ENCODE measurements around the gene DOCK10.
"Not testable (repeated sequence)": the region's sequence is repeated elsewhere in the genome, so short reads cannot be mapped to it uniquely, and the experiment has no call there.

Gene DOCK10

DNA sequence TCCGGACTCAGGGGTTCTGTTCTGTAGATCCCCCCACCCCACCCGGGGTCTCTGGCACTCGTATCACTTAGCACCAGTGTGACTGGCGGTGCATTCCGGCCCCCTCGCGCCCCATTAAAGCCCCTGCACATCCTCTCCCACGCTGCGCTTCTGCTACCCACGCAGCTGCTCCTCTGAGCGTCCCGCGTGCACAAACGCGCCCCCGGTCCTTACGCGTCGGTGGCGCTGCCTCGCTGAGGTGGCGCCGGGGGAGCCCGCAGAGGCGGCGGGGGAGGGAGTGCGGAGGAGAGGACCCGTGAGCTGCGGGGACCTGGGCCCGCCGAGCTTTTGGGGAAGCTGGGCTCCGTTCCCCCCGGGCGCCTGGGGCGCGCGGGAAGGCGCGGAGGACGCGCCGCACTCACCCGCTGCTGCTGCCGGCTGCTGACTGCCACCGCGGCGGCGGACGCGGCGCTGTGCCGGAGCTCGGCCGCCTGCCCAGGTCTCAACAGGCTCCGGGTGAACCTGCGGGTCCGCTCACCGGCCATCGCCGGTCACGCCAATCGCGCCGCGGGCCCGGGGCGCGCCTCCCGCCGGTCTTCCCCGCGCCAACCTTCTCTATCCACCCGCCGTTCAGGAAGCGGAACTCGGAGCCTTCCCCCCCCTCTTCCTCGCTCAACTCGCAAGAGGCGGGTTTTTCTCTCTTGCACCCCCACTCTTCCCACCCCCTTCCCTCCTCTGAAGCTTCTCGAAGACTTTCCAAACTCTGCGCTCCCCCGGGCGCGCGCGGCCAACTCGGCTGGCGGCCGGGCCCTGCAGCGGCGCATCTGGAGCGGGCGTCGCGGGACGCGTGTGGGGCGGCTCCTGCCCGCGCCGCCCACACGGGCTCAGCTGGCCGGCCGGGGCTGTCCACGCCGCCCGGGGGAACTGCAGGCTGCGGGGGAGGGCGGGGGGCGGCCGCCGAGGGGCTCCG lies at the start of gene DOCK10:
DOCK10 (minus strand) TSS at position 618 of the 949 bp plus-strand sequence; CDS start at position 524, 94 bp downstream.
- peak; percentile 10 to 46 for DNase-seq (ENCODE audit: low read depth in 2 of 2)

DNA sequence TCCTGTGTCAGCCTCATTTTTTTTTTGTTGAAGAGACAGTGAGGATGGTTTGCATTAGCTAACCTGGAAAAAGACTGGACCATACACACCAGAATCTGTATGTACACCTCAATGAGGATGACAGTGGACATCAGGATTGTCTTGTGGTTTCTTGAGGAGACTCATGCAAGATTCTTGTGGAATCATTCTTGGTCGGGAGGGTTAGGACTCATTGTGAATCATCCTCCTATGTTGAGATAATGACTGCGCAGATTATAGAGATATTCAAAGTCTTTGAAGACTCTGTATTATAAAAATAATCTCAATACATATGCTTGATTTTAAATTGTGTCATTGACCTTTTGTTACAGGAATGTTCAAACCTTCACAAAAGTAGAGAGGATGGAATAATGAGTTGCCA lies 49.1 kb upstream of the DOCK10 start:
- no peak for DNase-seq (ENCODE audit: low read depth in 2 of 2)

DNA sequence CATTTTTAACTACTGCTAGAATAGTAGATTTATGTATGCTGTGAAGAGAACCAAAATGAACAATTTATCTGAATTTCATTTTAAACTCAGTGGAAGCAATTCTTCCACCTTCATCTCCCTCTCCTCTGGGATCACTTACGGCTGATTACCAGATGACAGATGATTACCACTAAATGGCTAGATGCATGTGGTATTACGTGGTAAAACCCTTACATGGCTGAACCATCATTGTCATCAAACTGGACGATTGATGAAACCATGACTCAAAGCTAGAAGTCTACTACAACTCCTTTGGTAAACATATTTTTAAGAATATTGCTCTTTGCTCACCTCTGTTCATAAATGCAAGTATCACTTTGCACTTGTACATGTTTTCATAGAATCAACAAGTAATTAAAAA lies 48.5 kb upstream of the DOCK10 start:
- no peak for DNase-seq (ENCODE audit: low read depth in 2 of 2)

DNA sequence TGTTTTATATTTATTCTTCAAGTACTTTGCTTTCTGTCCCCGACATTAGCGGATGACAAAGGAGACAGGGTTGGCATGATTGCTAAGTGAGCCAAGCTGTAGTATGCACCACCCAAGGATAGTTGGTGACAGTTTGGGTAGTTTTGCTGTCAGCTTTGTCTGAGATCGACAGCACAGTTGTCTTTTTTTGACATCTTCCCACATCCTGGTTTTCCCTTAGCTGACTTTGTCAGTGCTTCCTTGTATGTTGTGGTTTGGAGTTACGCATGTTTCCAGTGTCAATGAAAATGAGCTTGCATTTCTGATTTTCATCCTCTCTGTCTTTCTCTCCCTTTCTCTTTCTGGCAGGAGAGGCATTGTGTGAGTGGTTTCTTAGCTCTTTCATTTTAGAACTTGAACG lies 44.6 kb upstream of the DOCK10 start:
- no peak for DNase-seq (ENCODE audit: low read depth in 2 of 2)

DNA sequence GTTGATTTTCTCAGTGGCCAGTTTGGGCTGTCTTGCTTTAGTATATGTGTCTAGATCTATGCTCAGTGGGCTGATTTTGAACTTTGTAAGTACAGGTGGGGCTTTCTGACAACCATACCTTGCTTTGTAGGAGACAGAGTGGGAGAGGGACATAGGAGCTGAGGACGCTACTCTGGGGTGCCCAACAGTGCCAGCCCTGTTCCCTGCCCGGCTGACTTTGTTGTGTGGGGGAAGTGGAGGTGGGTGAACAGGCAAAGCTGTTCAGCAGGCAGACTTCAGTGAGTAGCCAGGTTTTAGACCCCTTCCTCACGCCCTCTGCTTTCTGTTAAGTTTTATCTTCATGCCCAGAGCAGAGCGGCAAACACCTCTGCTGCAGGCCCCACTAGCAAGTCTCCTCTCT lies 44.2 kb upstream of the DOCK10 start:
- DNase-seq (ENCODE audit: low read depth in 2 of 2): no peak

DNA sequence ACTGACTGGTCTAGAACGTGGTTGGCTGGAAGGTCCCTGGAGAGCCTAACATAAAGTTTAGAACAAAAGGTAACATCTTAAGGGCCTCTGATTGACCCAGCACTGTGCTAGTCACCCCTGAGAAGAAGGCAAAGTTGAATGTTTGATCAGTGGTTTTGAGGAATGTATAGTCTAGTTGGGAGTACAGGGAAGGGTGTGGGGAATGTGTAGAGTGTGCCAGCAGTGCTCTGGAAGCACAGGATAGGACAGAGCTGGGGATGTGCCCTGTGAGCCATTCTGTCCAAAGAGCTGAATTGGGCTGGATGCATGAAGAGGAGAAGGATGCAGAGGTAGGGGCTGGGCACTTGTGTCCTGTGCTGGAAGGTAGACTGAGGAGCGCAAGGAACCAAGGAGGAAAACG lies 41.0 kb upstream of the DOCK10 start:
- no peak for DNase-seq (ENCODE audit: low read depth in 2 of 2)

DNA sequence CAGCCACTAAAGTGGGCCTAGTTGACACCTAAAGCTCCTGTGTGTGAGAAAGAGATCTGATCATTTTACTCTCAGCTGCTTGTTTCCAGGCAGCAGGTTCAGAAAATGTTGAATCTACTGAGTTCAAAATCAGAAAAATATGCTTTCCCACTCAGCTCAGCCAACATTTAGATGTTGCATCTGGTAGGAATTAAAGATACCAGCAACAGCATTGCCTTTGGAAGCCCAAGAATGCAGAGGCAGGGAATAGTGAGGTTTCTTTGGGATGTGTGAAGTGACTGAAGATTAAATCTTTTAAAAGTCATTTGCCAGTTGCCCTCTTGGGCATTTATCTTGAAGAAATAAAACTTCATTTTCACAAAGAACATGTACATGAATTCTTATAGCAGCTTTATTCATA lies 33.9 kb upstream of the DOCK10 start:
- DNase-seq (ENCODE audit: low read depth in 2 of 2): no peak

DNA sequence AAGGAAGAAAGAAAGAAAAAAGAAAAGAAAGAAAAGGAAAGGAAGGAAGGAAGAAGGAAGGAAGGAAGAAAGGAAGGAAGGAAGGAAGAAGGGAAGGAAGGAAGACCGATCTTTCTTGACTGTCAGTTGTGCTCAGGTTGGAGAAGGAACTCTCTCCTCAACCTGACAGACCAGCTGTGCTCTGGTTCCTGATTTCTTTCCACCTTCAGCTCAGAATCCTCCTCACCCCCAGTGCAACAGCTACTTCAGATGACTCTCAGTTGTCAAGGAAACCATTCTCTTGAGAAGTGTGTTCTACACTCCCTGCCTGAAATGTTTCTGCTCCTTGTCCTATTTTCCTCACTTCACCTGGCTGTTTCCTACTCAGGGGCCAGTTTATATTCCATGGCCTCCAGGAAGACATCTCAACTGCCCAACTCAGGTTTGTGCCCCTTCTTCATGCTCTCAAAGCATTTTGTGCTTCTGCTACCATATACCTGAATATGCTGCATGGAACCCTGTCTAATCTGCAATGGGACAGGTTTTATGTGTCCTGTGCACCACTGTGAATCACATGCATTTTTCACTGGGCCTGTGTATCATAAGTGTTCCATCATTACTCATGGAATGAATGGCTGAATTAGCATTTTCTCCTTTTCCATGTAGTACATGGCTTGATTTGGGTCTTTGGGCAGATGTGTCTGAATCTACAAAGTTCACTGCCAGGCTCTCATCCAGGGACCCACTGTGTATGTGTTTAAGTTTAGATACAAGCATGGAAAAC lies 32.8 kb upstream of the DOCK10 start:
- DNase-seq (ENCODE audit: low read depth in 2 of 2): no peak

DNA sequence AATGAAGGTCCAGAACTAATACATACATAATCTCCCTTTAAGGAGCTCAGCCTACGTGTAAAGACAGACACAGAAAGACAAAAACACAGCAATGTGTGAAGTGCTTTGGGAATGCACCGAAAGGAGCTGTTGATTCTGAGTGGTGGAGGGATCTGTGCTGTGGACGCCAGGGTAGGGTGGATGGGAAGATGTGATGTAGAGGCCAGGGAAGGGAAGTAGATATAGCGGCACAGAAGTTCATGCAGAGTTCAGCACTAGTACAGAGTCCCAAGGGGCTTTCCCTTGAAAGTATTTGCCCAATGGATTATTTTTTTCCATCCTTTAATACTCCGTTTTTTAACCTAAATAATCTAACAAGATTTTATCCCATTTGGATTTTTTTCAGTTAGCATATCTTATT lies 32.1 kb upstream of the DOCK10 start:
- no peak for DNase-seq (ENCODE audit: low read depth in 2 of 2)

DNA sequence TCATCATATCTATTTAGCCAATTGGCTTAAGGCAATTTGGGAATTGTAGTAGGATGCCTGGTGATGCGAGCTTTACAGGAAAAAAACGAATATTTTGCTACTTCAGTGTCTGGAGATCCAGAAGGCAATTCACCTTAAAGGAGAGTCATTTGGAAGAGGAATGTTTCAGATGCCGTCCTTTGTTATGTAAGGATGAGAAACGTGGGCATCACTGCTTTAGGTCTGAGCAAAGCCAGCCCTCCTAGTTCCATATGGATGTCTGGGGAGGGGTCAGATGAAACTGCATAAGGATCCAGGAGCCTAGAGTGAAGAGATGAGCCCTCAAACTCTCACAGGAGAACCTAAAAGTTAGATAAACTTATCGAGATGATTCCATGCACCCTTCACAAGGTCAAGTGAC lies 30.9 kb upstream of the DOCK10 start:
- no peak for DNase-seq (ENCODE audit: low read depth in 2 of 2)

DNA sequence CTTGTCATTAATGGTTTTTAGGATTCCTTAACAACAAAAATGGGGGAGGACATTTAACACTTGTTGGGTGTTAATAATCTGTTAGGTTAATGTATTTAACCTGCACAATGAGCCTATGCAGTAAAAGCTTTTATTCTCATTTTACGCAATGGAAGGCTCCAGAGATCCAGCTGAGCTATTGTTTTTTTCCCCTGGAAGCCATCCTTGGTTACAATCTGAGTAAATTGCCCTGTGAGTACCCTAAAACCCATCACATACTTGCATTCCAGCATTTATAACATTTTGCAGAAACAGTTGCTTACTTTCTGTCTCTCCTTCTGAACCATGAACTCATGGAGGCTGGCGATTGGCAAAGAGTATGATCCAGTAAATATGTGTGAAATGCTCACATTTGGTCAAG lies 30.2 kb upstream of the DOCK10 start:
- no peak for DNase-seq (ENCODE audit: low read depth in 2 of 2)

DNA sequence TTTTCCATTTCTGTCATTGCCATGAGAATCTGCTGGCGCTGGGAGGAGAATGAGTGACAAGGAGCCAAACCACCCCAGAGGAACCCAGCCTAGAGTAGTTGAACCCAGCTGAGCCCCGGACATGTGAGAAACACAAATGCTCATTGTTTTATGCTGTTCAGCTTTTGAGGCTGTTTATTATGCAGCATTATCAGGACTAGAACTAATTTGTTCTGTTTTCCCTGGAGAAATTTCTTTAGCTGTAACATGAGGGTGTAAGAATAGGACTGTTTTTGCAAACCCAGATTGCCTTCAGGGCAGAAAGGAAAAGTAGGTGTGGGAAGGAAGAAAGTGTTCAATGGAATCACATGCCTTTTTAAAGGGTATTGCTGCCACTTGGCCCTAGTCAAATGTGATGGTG lies 28.5 kb upstream of the DOCK10 start:
- no peak for DNase-seq (ENCODE audit: low read depth in 2 of 2)

DNA sequence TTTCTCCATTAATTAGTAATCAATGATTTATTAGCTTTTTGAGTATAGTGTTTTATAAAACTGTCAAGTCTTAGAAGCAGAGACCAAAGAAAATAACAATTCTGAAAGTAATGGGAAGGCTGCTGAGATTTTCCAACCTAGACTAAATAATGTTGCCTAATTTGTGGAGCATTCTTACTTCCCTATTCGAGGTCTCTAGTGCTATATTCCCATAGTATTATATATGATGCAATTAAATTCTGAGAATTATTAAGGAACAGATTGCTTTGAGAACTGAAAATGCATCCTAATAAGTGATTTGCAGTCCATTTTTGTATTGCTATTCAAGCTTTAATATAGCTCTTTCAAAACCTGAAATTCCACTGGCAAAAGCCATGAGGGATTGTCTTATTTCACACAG lies 27.7 kb upstream of the DOCK10 start:
- DNase-seq (ENCODE audit: low read depth in 2 of 2): no peak

DNA sequence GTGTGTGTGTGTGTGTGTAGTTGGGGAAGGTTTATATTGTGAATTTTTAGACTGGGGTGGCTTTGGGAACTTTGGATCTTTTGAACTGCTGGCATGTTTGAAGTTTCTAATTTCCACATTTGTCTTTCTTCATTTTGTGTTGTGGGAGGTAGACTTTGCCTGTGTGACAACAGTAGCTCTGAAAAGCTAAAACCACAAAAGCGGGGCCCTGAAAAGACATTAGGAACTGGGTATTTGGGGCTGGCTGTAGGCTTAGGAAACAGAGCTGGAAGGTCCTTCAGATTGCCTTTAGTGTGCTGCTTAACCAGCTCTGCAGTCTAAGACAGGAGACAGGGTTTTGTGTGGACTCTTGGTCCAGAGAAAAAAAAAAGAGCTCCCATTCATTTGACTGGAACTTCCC lies 27.2 kb upstream of the DOCK10 start:
- no peak for DNase-seq (ENCODE audit: low read depth in 2 of 2)

DNA sequence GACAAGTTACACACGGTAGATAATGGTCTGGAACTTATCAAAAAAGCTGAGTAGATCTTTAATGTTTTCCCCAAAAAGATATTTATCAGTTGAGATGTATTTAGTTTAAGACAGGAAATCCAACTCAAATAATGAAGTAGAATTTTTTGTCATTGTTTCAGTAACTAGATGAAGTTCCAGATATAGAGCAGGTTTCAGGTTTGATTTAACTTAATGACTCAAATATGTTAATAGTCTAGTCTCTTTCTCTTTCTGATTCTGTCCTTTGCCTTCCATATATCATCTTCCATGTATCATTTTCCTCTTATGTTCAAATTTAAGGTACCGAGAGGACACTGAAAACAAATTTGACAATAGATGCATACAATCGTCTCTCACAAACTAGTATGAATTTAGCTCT lies 23.6 kb upstream of the DOCK10 start:
- DNase-seq (ENCODE audit: low read depth in 2 of 2): no peak

DNA sequence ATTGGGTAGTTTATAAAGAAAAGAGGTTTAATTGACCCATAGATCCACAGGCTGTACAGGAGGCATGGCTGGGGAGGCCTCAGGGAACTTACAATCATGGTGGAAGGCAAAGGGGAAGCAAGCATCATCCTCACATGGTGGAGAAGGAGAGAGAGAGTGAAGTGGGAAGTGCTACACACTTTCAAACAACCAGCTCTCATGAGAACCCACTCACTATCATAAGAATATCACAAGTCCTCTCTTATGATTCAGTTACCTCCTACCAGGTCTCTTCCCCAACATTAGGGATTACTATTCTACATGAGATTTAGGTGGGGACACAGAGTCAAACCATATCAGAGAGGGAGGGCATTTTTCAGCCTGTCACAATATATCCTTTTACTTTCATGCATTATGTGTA lies 22.7 kb upstream of the DOCK10 start:
- no peak for DNase-seq (ENCODE audit: low read depth in 2 of 2)

DNA sequence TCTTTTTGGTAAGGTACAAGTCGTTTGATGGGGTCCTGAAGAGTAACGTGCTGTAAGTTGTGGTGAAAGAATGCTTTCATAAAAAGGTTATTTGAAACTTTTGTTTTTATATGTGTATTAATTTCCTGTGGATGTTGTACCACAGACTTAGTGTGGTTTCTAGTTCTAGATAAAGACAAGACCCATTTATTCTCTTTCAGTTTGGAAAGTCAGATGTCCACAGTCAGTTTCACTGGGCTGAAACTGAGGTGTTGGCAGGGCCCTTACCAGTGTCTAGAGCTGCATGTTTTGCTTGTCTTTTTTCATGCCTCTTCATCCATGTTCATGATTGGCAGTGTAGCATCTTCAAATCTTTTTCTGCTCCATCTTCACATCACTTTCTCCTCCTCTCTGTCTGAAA lies 22.1 kb upstream of the DOCK10 start:
- no peak for DNase-seq (ENCODE audit: low read depth in 2 of 2)

DNA sequence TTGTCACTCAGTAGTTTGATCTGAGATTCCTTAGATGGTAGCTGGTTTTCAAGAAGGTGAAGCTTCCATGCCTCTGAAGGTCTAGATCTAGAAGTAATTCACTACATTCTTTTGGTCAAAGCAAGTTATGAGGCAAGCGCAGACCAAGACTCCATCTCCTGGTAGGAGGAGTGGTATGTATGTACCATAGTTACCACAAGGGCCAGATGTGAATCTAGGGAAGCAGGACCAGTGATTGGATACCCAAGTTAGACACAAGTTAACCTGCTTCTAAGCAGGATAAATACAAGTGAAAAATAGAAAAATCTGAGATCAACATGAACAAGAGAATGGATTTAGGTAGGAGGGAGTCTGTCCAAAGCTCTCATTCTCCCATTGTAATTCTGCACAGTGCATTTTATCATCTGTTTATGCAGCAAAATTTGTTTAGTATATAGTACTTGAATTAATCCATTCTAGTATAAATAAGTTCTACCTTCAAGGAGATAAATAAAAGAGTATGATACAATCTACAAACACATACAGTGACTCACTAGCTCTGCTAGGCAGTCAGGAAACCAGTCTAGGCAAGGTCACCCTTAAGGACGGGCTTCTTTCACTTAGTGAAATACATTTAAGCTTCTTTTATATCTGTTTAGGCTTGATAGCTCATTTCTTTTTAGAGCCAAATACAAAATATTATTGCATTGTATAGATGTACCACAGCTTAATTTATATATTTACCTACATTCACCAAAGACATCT lies 14.2 kb upstream of the DOCK10 start:
- DNase-seq (ENCODE audit: low read depth in 2 of 2): no peak

DNA sequence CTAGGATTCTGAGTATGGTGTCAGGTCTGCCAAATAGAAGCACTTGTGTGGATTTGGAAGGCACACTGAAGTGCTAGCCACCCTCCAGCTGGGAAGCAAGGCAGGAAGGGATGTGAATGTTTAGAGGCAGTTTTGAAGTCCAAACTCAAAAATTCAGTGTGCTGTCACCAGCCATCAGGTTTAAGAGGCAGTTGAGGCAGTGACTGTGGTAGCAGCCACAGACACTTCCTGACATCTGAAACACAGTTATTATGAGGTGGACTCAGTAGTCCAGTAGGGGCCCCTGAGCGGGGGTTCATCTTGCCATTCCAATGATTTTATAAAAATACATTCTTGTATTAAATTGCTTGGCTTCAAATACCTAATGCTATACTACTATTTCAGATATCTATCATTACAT lies 13.4 kb upstream of the DOCK10 start:
- no peak for DNase-seq (ENCODE audit: low read depth in 2 of 2)

DNA sequence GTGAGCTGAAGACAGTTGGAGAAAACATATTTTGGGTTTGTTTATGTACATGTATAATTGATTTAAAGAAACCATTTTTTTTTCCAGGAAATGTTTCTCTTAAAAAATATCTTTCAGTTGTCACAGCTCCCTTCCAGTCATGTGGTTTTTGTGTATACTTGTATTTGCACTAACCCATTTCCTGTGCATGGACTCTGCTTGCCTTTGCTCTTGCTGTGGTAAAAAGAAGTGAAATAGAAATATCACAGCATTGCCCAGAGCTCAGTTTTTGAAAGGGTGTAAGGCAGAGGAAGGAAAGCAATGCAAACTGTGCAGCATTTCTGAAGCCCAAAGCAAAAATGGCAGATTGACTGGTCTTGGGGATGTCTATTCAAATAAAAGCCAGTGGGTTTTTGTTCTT lies 10.4 kb upstream of the DOCK10 start:
- no peak for DNase-seq (ENCODE audit: low read depth in 2 of 2)

DNA sequence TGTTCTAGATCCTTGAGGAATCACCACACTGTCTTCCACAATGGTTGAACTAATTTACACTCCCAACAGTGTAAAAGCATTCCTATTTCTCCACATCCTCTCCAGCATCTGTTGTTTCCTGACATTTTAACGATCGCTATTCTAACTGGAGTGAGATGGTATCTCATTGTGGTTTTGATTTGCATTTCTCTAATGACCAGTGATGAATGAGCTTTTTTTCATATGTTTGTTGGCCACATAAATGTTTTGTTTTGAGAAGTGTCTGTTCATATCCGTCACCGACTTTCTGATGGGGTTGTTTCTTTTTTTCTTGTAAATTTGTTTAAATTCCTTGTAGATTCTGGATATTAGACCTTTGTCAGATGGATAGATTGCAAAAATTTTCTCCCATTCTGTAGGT lies 5.2 kb upstream of the DOCK10 start:
- DNase-seq (ENCODE audit: low read depth in 2 of 2): not testable (repeated sequence)

DNA sequence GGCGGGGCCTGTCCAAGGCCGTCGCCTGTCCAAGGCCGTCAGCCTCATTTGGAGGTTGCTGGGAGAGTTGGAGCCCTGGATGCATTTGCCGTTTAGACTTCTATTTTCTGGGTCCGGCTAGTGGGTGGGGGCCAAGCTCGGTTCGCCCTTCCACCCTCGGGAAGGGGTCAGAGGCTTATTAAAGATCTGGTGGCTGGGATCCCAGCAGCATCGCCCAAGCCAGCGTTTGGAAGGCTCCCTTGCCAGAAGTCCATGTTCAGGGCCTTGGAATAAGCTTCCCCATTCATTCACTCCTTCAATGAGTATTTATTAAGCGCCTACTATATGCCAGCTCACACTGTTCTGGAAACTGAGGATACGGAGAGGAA lies 516 bp upstream of the DOCK10 start:
- DNase-seq (ENCODE audit: low read depth in 2 of 2): no peak

Measured in stimulated activated CD4-positive, alpha-beta T cell treated with anti-CD3 and anti-CD28 coated beads, Interleukin-15, amount 100 ng/mL, for 48 hours (primary cell).